Measurements from ENCODE around the gene RYR2.

Gene RYR2

GRCh38 chr1:237126180-237126579, 84.2 kb downstream of the RYR2 start:
- TF ChIP-seq CTCF (IDR thresholded peaks at IDR 0.05): no peak

- TF ChIP-seq CTCF (IDR thresholded peaks at IDR 0.05): no peak
Observed at GRCh38 chr1:237133921-237134320, 91.9 kb downstream of the RYR2 start.

- no peak for TF ChIP-seq CTCF (IDR thresholded peaks at IDR 0.05)
Observed at GRCh38 chr1:237134929-237135328, 92.9 kb downstream of the RYR2 start.

- TF ChIP-seq CTCF (IDR thresholded peaks at IDR 0.05): no peak
Observed at GRCh38 chr1:237138551-237138950, 96.6 kb downstream of the RYR2 start.

GRCh38 chr1:237139732-237140131, 97.7 kb downstream of the RYR2 start:
- TF ChIP-seq CTCF (IDR thresholded peaks at IDR 0.05): no peak

- no peak for TF ChIP-seq CTCF (IDR thresholded peaks at IDR 0.05)
Observed at GRCh38 chr1:237140986-237141385, 99.0 kb downstream of the RYR2 start.

GRCh38 chr1:237141502-237141901, 99.5 kb downstream of the RYR2 start:
- TF ChIP-seq CTCF (IDR thresholded peaks at IDR 0.05): no peak

- no peak for TF ChIP-seq CTCF (IDR thresholded peaks at IDR 0.05)
Observed at GRCh38 chr1:237145379-237146135, 103.6 kb downstream of the RYR2 start.
